CD4-positive, alpha-beta T cell treated with Interferon alpha-2 for 1 hour (primary cell): ENCODE results near the gene XYLT2.
"Not testable (repeated sequence)": the region's sequence is repeated elsewhere in the genome, so short reads cannot be mapped to it uniquely, and the experiment has no call there.

Experiments
- DNase-seq, 2 donors: peaks; one replicate each; pipeline ENCODE4 v3.0.0-alpha.2; 2020 to 2022

XYLT2 gene

DNA sequence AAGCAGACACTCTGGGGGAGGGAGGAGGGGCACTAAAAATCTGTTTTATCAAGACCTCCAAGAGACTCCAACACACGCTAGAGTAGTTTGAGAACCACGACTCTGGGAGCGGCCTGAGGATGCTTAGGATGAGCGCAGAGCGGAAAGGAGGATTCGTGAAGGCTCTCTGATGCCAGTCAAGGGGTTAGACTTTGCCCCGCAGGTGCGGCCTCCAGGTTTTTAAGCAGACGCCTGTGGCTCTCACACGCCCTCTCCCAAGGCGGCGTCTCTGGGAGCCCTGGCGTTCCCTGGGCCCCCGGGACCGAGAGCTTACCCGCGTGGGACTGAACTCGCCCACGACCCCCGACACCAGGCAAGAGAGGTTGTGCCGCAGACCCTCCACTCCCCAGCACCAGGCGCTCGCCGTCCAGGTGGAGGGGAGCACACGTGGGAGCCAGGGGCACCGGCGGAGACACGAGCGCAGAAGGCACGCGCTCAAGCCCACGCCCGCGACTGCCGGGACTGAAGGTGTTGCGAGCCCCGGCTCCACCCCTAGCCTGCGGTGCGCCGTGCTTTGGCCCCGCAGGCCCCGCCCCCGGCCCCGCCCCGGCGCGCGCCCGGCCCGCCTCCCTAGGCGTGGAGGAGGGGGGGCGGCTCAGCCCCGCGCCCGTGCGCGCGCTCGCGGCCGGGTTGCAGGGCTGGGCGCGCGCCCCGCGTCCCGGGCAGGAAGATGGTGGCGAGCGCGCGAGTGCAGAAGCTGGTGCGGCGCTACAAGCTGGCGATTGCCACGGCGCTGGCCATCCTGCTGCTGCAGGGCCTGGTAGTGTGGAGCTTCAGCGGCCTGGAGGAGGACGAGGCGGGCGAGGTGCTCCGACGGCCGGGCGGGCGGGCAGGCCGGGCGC, at the start of gene XYLT2:
Gene XYLT2, plus strand, starts transcription at position 695 of the 881 bp plus-strand sequence. Its CDS starts 15 bp downstream, at position 710.
- peak; percentile 90 to 95 for DNase-seq

GRCh38 chr17:50297407-50297865, 48.5 kb upstream of the XYLT2 start:
- peak; percentile 79 to 81 for DNase-seq

DNA sequence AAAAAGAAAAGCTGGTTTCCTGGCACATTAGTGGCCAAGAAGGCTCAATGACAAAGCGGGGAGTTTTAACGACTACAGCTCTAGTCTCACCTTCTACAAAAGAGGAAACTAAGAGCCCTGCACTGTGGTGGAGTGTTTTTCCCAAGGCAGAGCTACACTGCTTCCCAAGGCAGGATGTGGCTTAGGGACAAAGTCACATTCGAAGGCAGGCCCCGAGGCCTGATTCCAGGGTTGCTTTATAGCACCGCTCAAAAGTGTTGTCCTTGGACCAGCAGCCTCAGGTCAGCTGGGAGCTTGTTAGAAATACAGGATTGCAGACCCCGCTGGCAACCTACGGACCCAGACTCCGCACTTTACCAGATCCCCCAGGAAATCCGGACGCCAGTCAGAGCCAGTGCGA, 47.9 kb upstream of the XYLT2 start:
- no peak for DNase-seq

- no peak for DNase-seq
Measured at GRCh38 chr17:50299776-50300175, 46.1 kb upstream of the XYLT2 start.

DNA sequence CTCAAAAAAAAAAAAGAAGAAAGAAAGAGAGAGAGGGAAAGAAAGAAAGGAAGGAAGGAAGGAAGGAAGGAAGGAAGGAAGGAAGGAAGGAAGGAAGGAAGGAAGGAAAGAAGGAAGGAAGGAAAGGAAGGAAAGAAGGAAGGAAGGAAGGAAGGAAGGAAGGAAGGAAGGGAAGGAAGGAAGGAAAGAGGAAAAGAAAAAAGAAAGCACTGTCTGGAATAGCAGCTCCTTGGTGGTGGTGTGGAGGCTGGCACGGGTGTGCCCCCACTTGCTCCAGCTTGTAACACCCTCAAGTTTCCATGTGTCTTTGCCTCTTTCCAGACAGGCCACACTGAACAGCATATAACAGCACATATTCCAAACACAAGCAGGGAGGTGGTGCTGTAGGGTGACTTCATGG, 45.1 kb upstream of the XYLT2 start:
- DNase-seq, result not testable (repeated sequence)

DNA sequence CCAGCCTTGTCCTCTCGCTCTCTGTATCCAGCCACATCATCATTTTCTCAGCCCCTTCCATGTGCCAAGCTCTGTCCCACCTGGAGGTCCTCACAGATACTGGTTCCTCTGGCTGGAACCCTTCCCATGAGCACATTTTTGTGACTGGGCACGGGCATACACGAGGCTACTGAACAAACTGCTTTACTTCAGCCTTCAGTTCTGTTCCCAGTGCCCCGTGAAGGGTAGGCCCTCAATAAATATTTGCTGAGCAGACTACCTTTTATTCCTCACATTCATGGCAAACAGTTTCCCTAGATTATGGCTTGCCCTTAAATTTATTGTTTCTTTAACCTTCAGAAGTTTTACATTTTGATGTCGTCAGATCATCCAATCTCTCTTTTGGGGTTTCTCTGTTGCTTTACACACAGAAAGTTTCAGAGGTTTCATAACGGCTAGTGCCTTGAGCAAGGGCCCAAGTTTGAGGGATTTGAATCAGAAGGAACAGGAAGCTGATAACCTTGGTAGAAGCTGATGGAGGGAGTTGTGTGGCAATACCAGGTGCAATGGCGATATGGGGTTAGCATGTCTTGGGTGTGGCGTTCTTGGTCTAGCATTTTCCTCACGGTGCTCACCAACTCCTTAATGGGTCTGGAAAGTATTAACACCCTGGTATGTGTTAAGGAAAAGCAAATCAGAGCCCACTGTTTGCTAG, 43.9 kb upstream of the XYLT2 start:
- DNase-seq, result no peak

GRCh38 chr17:50303051-50303450, 42.9 kb upstream of the XYLT2 start:
- DNase-seq, result no peak

DNA sequence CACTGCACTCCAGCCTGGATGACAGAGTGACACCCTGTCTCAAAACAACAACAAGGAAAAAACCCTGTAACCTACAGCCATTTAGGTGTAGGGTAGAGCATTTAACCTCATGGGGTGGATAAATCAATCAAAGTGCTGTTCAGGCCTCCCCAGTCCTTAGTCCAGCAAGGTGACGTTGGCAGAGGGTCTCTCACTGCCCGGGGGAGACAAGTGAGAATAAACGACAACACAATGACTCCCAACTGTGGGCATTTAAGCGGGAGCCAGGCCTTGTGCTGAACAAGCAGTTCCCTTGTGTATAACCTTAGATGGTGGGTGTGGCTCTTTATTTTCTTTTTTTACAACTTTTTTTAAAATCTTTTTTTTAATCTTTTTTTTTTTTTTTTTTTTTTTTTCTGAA, 42.3 kb upstream of the XYLT2 start:
- no peak for DNase-seq

DNA sequence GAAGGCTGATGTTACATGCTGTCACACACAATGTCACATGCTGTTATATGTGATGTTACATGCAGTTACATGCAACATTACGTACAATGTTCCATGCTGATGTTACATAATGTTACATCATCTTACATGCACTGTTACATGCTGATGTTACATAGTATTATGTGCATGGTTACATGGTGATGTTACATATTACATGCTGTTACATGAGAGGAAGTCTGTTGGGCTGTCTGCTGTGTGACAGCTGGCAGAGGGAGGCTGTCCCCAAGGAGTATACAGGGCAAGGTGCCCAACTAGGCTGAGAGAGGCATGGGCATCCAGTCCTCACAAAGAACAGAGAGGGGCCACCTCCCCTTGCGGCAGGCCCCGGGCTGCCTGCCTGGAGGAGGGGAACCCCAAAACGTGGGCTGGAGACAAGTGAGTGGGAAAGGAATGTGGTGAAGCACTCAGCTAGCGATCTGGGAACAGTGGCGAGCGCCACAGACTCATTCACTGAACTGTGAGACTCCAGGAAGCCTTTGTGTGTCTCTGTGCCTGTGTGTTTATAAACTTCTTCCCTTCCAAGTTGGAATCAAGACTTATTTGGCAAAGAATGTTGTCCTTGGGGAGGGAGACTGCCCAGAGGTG, 41.0 kb upstream of the XYLT2 start:
- no peak for DNase-seq

DNA sequence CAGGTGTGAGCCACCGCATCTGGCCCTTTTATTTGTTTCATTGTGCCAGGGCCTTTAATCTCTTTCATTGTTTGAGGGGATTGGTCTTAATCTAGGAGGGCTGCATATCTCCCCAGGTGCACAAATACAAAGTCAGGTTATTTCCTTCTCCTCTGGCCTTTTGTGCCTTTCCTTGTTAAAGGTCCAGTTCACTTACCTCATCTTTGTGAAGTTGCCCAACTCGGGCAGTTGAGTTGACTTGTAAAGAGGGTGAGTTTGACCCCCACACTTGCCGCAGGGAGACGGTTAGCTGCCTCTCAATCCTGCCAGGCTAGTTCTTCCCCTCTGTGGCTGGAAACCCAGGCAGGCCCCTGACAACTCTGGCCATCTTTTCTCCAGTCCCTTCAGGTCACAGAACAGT, 38.3 kb upstream of the XYLT2 start:
- DNase-seq, result no peak

GRCh38 chr17:50308666-50309065, 37.3 kb upstream of the XYLT2 start:
- no peak for DNase-seq

DNA sequence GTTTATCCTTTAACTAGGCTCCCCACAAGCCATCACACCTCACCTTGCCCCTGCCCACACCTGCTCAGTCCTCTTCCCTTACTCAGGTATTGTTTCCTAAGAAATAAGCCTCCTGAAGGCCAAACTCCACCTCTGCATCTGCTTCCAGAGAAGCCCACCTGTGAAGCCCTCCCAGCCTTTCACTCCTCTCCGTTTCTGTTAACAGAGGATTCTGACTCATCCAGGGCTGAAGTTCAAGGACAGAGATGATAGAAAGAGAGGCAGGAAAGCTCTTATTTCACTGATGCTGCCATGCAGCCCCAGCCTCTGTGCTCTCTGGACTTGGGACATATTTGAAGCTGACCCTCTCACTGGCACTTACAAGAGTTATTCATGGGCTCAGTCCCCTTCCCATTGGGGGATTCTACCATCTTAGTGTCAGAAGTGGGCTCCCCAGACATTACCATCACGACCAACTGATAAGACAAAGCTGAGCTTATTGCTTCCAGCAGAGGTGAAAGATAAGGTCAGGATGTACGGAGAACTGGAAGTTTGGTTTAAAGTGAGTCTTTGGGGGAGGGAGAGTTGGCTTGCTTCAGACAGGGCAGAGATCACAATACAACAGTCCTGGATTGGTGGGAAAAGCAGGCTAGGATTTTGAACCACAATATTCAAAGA, 35.3 kb upstream of the XYLT2 start:
- DNase-seq, result no peak

DNA sequence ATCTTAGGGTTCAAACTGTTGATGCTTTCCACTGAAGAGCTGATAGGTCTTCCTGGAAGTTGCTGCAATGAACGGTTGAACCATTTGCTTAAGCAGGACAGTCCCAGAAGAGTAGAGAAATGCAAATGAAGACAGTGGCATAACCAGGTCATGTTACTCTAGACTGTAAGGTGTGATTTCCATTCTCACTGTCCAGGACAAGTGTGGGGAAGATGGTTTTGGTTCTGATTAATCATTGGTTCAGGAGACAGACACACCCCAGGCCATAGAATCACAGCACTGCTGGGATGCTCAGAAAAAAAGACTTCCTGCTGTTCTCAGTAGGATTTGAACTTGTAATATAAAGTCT, 34.8 kb upstream of the XYLT2 start:
- DNase-seq, result no peak

DNA sequence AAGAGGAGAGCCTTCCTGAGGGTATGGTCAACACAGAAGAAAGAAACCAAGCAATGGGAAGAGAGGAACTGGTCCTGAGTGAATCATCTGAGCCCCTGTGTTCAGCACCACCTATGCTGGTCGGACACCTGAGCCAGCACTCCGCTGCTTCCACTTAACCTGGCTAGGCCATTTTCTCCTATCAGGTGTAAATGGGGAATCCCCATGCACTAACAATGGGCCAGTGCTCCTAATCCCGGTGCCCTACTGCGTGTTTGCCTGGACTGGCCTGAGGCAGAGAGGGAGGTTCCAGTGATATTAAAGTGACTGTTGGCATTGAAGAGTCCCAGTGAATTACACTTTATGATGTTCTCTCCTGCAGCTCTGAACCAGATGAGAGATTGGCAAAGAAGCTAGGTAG, 34.4 kb upstream of the XYLT2 start:
- no peak for DNase-seq

DNA sequence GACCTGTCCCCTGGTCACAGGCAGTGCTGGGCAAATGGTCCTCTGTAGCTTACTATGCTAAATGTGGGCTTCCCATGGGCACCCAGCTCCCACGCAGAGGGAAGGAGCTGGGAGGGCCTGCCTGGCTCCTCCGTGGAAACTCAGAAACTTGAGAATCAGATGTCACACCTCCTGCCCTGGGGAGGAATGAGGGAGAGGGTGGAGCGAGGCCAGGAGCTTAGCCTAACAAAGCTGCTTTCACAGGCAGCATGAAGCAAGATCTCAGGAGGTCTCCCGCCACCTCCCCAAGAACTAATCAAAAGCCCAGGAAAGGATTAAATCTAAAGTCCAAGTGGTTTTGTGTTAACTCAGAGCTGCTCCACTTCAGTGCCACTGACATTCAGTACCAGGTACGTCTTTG, 33.6 kb upstream of the XYLT2 start:
- no peak for DNase-seq

GRCh38 chr17:50314456-50315011, 31.4 kb upstream of the XYLT2 start:
- DNase-seq, result no peak

DNA sequence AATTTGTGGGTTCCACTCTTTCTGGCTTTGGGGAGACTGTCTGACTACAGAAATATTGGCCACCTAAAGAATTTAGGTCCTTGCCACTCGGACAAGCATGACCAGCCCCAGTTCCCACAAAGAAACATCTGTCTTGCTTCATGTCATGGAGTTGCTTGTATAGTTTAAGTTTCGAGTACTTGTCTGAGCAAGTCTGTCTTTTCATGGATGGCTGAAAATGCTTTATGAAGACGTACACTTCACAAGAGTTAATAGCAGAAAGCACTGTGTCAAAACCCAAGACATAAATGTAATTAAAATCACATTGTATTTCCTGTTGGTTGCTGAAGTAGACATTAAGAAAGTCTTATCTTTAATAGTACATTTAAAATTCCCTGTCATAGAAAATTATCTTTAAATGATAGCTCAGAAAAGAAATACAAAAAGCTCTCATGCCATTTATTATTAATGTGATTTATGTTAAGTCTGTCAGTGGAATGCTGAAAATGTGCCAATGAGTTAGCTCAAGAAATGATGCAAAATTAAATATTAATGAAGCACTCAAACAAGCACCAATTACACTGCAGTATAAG, 29.8 kb upstream of the XYLT2 start:
- no peak for DNase-seq

GRCh38 chr17:50316660-50317059, 29.3 kb upstream of the XYLT2 start:
- DNase-seq, result not testable (repeated sequence)

GRCh38 chr17:50317121-50317520, 28.8 kb upstream of the XYLT2 start:
- DNase-seq, result no peak

DNA sequence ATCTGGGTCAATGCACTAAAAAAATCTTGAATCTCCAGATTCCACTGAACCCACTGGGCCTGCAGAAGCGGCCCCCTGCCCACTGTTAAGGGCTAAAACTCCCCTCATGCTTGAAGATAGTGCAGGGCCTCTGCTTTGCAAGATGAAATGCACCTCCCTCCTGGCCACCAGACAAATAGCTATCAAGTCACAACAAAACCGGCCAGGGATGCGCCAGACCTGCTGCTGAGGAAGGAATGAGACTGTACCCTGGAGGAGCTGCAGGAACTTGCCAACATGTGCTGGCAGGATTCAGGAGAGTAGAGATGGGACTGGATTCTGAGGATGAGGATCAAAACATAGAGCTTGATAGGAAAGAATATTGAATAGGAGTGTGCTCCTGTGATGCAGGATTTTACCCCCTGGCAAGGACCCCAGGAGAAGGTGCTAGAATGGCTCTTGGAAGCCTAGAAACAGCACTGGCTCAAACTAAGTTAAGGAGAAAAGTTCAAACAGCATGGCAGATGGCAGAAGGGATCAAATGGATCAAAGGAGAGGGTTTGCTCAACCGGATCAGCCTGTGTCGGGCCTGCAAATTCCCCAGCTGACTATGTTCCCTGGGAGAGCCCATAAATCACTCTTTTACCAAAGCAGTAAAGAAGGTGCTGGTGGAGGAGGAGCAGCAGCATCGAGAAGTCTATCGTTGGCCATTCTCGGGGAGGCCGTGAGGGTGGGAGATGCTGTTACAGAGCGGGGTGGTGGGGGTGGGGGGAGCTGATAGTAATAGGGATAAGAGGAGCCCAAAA, 27.2 kb upstream of the XYLT2 start:
- DNase-seq, result no peak

DNA sequence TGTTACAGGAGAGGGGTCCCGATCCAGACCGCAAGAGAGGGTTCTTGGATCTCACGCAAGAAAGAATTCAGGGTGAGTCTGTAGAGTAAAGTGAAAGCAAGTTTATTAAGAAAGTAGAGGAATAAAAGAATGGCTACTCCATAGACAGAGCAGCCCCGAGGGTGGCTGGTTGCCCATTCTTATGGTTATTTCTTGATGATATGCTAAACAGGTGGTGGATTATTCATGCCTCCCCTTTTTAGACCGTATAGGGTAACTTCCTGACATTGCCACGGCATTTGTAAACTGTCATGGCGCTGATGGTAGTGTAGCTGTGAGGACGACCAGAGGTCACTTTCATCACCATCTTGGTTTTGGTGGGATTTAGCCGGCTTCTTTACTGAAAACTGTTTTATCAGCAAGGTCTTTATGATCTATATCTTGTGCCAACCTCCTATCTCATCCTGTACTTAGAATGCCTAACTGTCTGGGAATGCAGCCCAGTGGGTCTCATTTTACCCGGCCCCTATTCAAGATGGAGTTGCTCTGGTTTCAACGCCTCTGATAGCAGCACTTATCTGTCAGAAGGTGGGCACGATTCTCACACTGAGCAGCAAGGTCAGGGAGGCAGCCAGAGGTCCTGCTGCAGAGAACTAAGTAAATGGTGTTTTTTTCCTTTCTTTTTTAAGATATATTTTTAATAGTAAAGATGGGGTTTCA, 26.5 kb upstream of the XYLT2 start:
- DNase-seq, result no peak
